Measurements from ENCODE around the gene SNX18.

Gene SNX18

DNA sequence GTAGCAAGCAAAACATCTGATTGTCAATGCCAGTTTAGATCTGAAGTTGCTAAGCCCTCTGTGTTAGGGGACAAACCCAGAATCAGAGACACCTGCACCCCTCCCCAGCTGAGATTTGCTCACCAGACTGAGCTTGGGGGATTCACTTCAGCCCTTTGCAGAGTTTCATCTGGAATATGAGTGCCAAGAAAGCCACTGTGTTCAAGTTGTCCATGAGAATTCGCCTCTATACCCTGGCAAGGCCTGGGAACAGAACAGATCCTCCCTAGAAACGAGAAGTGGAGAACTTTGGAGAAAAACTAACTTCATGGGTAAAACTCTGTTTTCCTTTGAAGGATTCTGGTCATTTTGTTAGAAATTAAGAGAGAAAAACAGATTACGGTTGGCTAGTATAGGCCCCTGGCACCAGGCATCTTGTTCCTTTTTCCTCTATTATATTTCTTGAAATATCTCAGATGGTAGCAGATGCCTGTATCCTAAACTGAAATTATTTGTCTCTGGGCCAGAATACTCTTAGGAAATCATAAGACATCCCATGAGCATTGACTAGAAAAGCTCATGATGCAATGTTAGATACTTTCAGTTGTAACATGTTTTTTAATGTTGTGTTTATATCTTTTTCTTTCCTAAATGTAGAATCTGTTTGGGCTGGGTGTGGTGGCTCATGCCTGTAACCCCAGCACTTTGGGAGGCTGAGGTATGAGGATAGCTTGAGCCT, 64.4 kb downstream of the SNX18 start:
- no peak overlapping the region for H3K27ac ChIP-seq (replicated peaks; ENCODE audit: low read length)
- no peaks in the 10 kb centered on the region for H3K9me3 ChIP-seq (replicated peaks in 1 of 2; ENCODE audit: control insufficient read depth in 2 of 2, insufficient read depth in 1 of 2, low read depth in 1 of 2, low read length in 2 of 2)
- H4K91ac ChIP-seq (ENCODE audit: low read depth, low read length, poor library complexity): no peak overlapping the region
- no peaks in the 10 kb centered on the region for H3K27me3 ChIP-seq (ENCODE audit: control insufficient read depth in 3 of 3, insufficient read depth in 3 of 3, low read depth in 1 of 3, low read length in 3 of 3)
- H2BK12ac ChIP-seq (ENCODE audit: low read length): no peak overlapping the region
- H2AFZ ChIP-seq (ENCODE audit: low read length): no peak overlapping the region
- no peak overlapping the region for H2BK15ac ChIP-seq (ENCODE audit: low read length)
- no peak overlapping the region for H4K8ac ChIP-seq (ENCODE audit: low read depth, low read length)
- no CpG with 5 or more reads among the region's 3 CpGs for WGBS, 2 donors (ENCODE audit: extremely low coverage in 2 of 2, insufficient read length in 2 of 2, insufficient replicate concordance in 1 of 2)
- H2BK120ac ChIP-seq (ENCODE audit: low read depth, low read length): no peak overlapping the region
- no peak for DNase-seq (ENCODE audit: low spot score)
- H2AK5ac ChIP-seq (ENCODE audit: low read depth, low read length): no peak overlapping the region
- no peak overlapping the region for H3K14ac ChIP-seq (ENCODE audit: low read length)
- no peaks in the 10 kb centered on the region for H3K36me3 ChIP-seq (replicated peaks in 1 of 2; ENCODE audit: control insufficient read depth in 2 of 2, insufficient read depth in 2 of 2, low read length in 2 of 2)
- no peak overlapping the region for H3K9ac ChIP-seq (ENCODE audit: low read depth, low read length, poor library complexity)
- no peak overlapping the region for H3K4me2 ChIP-seq (ENCODE audit: insufficient read depth, low read length, poor library complexity, severe bottlenecking)
- H3K4me3 ChIP-seq (ENCODE audit: low read length in 2 of 2): no peak overlapping the region
- no peak overlapping the region for H3K4ac ChIP-seq (ENCODE audit: low read length)
- H2BK5ac ChIP-seq (ENCODE audit: low read length): no peak overlapping the region
- H3K18ac ChIP-seq (ENCODE audit: low read length): no peak overlapping the region
- no peaks in the 10 kb centered on the region for H3K79me1 ChIP-seq (ENCODE audit: low read depth, low read length)
- H3K23ac ChIP-seq (ENCODE audit: low read depth, low read length, poor library complexity): no peak overlapping the region
- peaks cover 0 to 17% of the 10 kb centered on the region in 2 donors for H3K4me1 ChIP-seq (ENCODE audit: control insufficient read depth in 2 of 2, insufficient read depth in 1 of 2, low read depth in 1 of 2, low read length in 2 of 2)

DNA sequence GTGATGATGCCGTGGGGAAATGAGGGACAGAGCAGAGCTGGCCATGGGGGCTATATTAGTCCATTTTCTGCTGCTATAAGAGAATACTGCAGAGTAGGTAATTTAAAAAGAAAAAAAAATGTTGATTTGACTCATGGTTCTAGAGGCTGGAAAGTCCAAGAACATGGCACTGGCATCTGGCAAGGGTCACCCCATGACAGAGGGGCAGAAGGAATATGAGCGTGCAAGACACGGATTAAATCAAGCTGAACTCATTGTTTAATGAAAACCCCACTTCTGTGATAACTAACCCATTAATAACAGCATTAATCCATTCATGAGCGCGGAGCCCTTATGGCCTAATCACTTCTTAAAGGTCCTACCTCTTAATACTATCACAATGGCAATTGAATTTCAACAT, 68.8 kb downstream of the SNX18 start:
- peaks cover 0 to 10% of the 10 kb centered on the region in 2 donors for H3K4me1 ChIP-seq (ENCODE audit: control insufficient read depth in 2 of 2, insufficient read depth in 1 of 2, low read depth in 1 of 2, low read length in 2 of 2)
- H2BK5ac ChIP-seq (ENCODE audit: low read length): no peak overlapping the region
- no peak for DNase-seq (ENCODE audit: low spot score)
- no peak overlapping the region for H4K8ac ChIP-seq (ENCODE audit: low read depth, low read length)
- no peak overlapping the region for H3K9ac ChIP-seq (ENCODE audit: low read depth, low read length, poor library complexity)
- H3K36me3 ChIP-seq (replicated peaks in 1 of 2; ENCODE audit: control insufficient read depth in 2 of 2, insufficient read depth in 2 of 2, low read length in 2 of 2): no peaks in the 10 kb centered on the region
- no peaks in the 10 kb centered on the region for H3K79me1 ChIP-seq (ENCODE audit: low read depth, low read length)
- no peak overlapping the region for H3K14ac ChIP-seq (ENCODE audit: low read length)
- no peaks in the 10 kb centered on the region for H3K27me3 ChIP-seq (ENCODE audit: control insufficient read depth in 3 of 3, insufficient read depth in 3 of 3, low read depth in 1 of 3, low read length in 3 of 3)
- no peak overlapping the region for H3K18ac ChIP-seq (ENCODE audit: low read length)
- no peak overlapping the region for H2BK120ac ChIP-seq (ENCODE audit: low read depth, low read length)
- H4K91ac ChIP-seq (ENCODE audit: low read depth, low read length, poor library complexity): no peak overlapping the region
- no peak overlapping the region for H3K23ac ChIP-seq (ENCODE audit: low read depth, low read length, poor library complexity)
- no peak overlapping the region for H3K27ac ChIP-seq (replicated peaks; ENCODE audit: low read length)
- H3K9me3 ChIP-seq (replicated peaks in 1 of 2; ENCODE audit: control insufficient read depth in 2 of 2, insufficient read depth in 1 of 2, low read depth in 1 of 2, low read length in 2 of 2): no peaks in the 10 kb centered on the region
- H2AK5ac ChIP-seq (ENCODE audit: low read depth, low read length): no peak overlapping the region
- no peak overlapping the region for H3K4ac ChIP-seq (ENCODE audit: low read length)
- H2AFZ ChIP-seq (ENCODE audit: low read length): no peak overlapping the region
- no CpG with 5 or more reads among the region's 5 CpGs for WGBS, 2 donors (ENCODE audit: extremely low coverage in 2 of 2, insufficient read length in 2 of 2, insufficient replicate concordance in 1 of 2)
- no peak overlapping the region for H2BK12ac ChIP-seq (ENCODE audit: low read length)
- no peak overlapping the region for H3K4me2 ChIP-seq (ENCODE audit: insufficient read depth, low read length, poor library complexity, severe bottlenecking)
- no peak overlapping the region for H3K4me3 ChIP-seq (ENCODE audit: low read length in 2 of 2)
- H2BK15ac ChIP-seq (ENCODE audit: low read length): no peak overlapping the region

DNA sequence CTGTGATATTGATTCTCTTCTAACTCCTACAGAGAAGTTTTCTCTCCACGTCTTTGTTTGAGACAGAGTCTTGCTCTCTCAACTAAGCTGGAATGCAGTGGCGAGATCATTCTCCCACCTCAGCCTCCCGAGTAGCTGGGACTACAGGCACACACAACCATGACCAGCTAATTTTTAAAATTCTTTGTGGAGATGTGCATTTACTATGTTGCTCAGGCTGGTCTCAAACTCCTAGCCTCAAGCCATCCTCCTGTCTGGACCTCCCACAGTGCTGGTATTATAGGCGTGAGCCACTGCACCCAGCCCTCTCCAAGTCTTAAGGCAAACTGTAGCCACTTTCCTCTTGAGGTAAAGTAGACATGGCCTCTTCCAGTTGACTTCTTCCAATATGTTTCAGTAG, 72.2 kb downstream of the SNX18 start:
- Histone ChIP-seq H3K4me2 (ENCODE audit: insufficient read depth, low read length, poor library complexity, severe bottlenecking) (no peak overlapping the region), H3K27me3 (ENCODE audit: control insufficient read depth in 3 of 3, insufficient read depth in 3 of 3, low read depth in 1 of 3, low read length in 3 of 3) (no peaks in the 10 kb centered on the region)
- DNase-seq (ENCODE audit: low spot score): no peak

DNA sequence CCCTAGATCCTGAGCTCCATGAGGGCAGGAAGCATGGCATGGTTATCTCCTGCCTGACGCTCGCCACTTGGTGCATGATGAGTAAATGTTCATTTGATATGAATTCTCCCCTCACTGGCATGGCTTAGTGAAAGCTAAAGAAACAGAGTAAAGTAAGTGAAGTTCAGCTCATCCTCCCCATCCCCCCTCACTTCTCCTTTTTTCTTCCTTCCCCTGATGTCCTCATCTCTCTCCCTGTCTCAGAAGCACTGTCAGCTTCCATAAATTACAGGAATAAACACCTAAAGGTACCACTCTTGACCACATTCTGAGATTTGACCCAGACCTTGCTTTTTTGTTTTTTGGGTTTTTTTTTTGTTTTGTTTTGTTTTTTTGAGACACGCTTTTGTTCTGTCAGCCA, 73.3 kb downstream of the SNX18 start:
- H3K27me3 ChIP-seq (ENCODE audit: control insufficient read depth in 3 of 3, insufficient read depth in 3 of 3, low read depth in 1 of 3, low read length in 3 of 3): no peaks in the 10 kb centered on the region
- DNase-seq (ENCODE audit: low spot score): no peak
- no peak overlapping the region for H4K8ac ChIP-seq (ENCODE audit: low read depth, low read length)
- no peaks in the 10 kb centered on the region for H3K36me3 ChIP-seq (replicated peaks in 1 of 2; ENCODE audit: control insufficient read depth in 2 of 2, insufficient read depth in 2 of 2, low read length in 2 of 2)
- H3K9ac ChIP-seq (ENCODE audit: low read depth, low read length, poor library complexity): no peak overlapping the region
- no peak overlapping the region for H2AFZ ChIP-seq (ENCODE audit: low read length)
- H4K91ac ChIP-seq (ENCODE audit: low read depth, low read length, poor library complexity): no peak overlapping the region
- no peak overlapping the region for H2AK5ac ChIP-seq (ENCODE audit: low read depth, low read length)
- H2BK15ac ChIP-seq (ENCODE audit: low read length): no peak overlapping the region
- no peak overlapping the region for H2BK120ac ChIP-seq (ENCODE audit: low read depth, low read length)
- no peak overlapping the region for H3K4me2 ChIP-seq (ENCODE audit: insufficient read depth, low read length, poor library complexity, severe bottlenecking)
- H3K27ac ChIP-seq (replicated peaks; ENCODE audit: low read length): no peak overlapping the region
- no peak overlapping the region for H2BK12ac ChIP-seq (ENCODE audit: low read length)
- H3K23ac ChIP-seq (ENCODE audit: low read depth, low read length, poor library complexity): no peak overlapping the region
- H3K18ac ChIP-seq (ENCODE audit: low read length): no peak overlapping the region
- H2BK5ac ChIP-seq (ENCODE audit: low read length): no peak overlapping the region
- H3K14ac ChIP-seq (ENCODE audit: low read length): no peak overlapping the region
- H3K79me1 ChIP-seq (ENCODE audit: low read depth, low read length): no peaks in the 10 kb centered on the region
- H3K4me3 ChIP-seq (ENCODE audit: low read length in 2 of 2): no peak overlapping the region
- peaks cover 0 to 5% of the 10 kb centered on the region in 2 donors for H3K4me1 ChIP-seq (ENCODE audit: control insufficient read depth in 2 of 2, insufficient read depth in 1 of 2, low read depth in 1 of 2, low read length in 2 of 2)
- WGBS, 2 donors (ENCODE audit: extremely low coverage in 2 of 2, insufficient read length in 2 of 2, insufficient replicate concordance in 1 of 2): no CpG with 5 or more reads among the region's 3 CpGs
- H3K9me3 ChIP-seq (replicated peaks in 1 of 2; ENCODE audit: control insufficient read depth in 2 of 2, insufficient read depth in 1 of 2, low read depth in 1 of 2, low read length in 2 of 2): no peaks in the 10 kb centered on the region
- no peak overlapping the region for H3K4ac ChIP-seq (ENCODE audit: low read length)

More for the DNA sequence above, 72.2 kb downstream of the SNX18 start:
- Histone ChIP-seq H3K18ac (ENCODE audit: low read length) (no peak overlapping the region), H3K14ac (ENCODE audit: low read length) (no peak overlapping the region), H2AK5ac (ENCODE audit: low read depth, low read length) (no peak overlapping the region), H3K79me1 (ENCODE audit: low read depth, low read length) (no peaks in the 10 kb centered on the region), H3K4me1 (ENCODE audit: control insufficient read depth in 2 of 2, insufficient read depth in 1 of 2, low read depth in 1 of 2, low read length in 2 of 2) (peaks cover 0 to 5% of the 10 kb centered on the region in 2 donors), H4K91ac (ENCODE audit: low read depth, low read length, poor library complexity) (no peak overlapping the region), H3K27ac (replicated peaks; ENCODE audit: low read length) (no peak overlapping the region), H2BK5ac (ENCODE audit: low read length) (no peak overlapping the region), H3K9ac (ENCODE audit: low read depth, low read length, poor library complexity) (no peak overlapping the region), H3K4ac (ENCODE audit: low read length) (no peak overlapping the region), H3K36me3 (replicated peaks in 1 of 2; ENCODE audit: control insufficient read depth in 2 of 2, insufficient read depth in 2 of 2, low read length in 2 of 2) (no peaks in the 10 kb centered on the region), H2BK15ac (ENCODE audit: low read length) (no peak overlapping the region), H3K9me3 (replicated peaks in 1 of 2; ENCODE audit: control insufficient read depth in 2 of 2, insufficient read depth in 1 of 2, low read depth in 1 of 2, low read length in 2 of 2) (no peaks in the 10 kb centered on the region), H4K8ac (ENCODE audit: low read depth, low read length) (no peak overlapping the region), H2AFZ (ENCODE audit: low read length) (no peak overlapping the region), H3K4me3 (ENCODE audit: low read length in 2 of 2) (no peak overlapping the region), H3K23ac (ENCODE audit: low read depth, low read length, poor library complexity) (no peak overlapping the region), H2BK120ac (ENCODE audit: low read depth, low read length) (no peak overlapping the region), H2BK12ac (ENCODE audit: low read length) (no peak overlapping the region)
- WGBS, 2 donors (ENCODE audit: extremely low coverage in 2 of 2, insufficient read length in 2 of 2, insufficient replicate concordance in 1 of 2): no CpG with 5 or more reads among the region's 4 CpGs
